ENCODE results near the gene ZGPAT.

- no peak for TF ChIP-seq EZH2phosphoT487 (IDR thresholded peaks at IDR 0.05; ENCODE audit: borderline replicate concordance, low read length)
- TF ChIP-seq CTCF (conservative IDR thresholded peaks at IDR 0.05; ENCODE audit: low read depth, low read length), result no peak
These were observed 1.3 kb downstream of the ZGPAT start for GRCh38 chr20:63709149-63709527.
